Measurements from ENCODE around the gene MED16.

- TF ChIP-seq POLR2A (IDR thresholded peaks at IDR 0.05; ENCODE audit: low read depth, low read length) (no peak), POLR2AphosphoS5 (IDR thresholded peaks at IDR 0.05; ENCODE audit: low read depth, low read length) (no peak)
Observed at GRCh38 chr19:876780-877314, 16.1 kb downstream of the MED16 start.

Data from GM12891 (cell line).